K562 (cell line): Measurements from ENCODE around the gene KCTD16. TPM values are rescaled to one million over a fixed set of nuclear protein-coding genes. Genes with fewer than 3 reads are reported as not detected.

Experiments used
- ATAC-seq: fragments of 200-7000 bp; cut with Tn5 transposase; 3 replicates; pipeline ENCODE4 v1.9.1; 2020; ENCODE audit warnings: moderate library complexity
- BruUV-seq: library from RNA; stranded (reverse); fragments of 400-500 nt; replicated peaks from 2 replicates; lab custom pipeline; 2021; lab: Mats Ljungman, UMichigan
- CTCF ChIA-PET: fragments of 300-600 bp; formaldehyde crosslinking; extraction: SDS; loops from one replicate; lab custom pipeline; 2021; ENCODE audit warnings: low intra/inter-chr PET ratio; lab: Yijun Ruan, JAX
- POLR2A ChIA-PET: fragments of 300-600, 350-650 bp; sonication (Branson Sonifier 250); formaldehyde crosslinking; extraction: SDS; loops from one replicate; lab custom pipeline; 2021; ENCODE audit warnings: antibody characterized with exemption, inconsistent platforms; lab: Yijun Ruan, JAX
- DNase-seq, 4 experiments: peaks; one replicate each; pipeline versions ENCODE4 v3.0.0 to v3.0.0-alpha.2; 2011 to 2018; ENCODE audit warnings: low spot score in 3 of 4, mixed read lengths in 3 of 4; ENCODE audit errors: extremely low read depth in 1 of 4
- FAIRE-seq: peaks from 2 replicates; lab custom pipeline; 2011; peaks lifted over from hg19 to GRCh38; lab: Jason Lieb, UNC
- H2AFZ ChIP-seq: 2 replicates; pipeline ENCODE4 v1.6.0; 2011; ENCODE audit warnings: low read depth, low read length, control low read depth, inconsistent platforms
- H3K27ac ChIP-seq: fragments of 200-600 bp; 3 replicates; pipeline ENCODE4 v1.8.0; 2011; ENCODE audit warnings: low read depth, mild to moderate bottlenecking, control low read depth, inconsistent platforms, low read length, moderate library complexity, mixed read lengths; ENCODE audit errors: extremely low read depth
- H3K27me3 ChIP-seq, 2 experiments: fragments of 300-600 bp in 1 of 2; 2 replicates in 1 of 2; 3 replicates in 1 of 2; pipeline versions ENCODE4 v1.6.0 to v1.8.0; 2011; ENCODE audit warnings: inconsistent platforms in 2 of 2, low read length in 2 of 2, mild to moderate bottlenecking in 1 of 2, mixed read lengths in 1 of 2, moderate library complexity in 1 of 2; ENCODE audit not compliant: control insufficient read depth in 2 of 2, insufficient read depth in 2 of 2
- H3K36me3 ChIP-seq: fragments of 300-600 bp; 3 replicates; pipeline ENCODE4 v1.8.0; 2011; ENCODE audit warnings: mild to moderate bottlenecking, low read length, inconsistent platforms; ENCODE audit not compliant: control insufficient read depth, insufficient read depth
- H3K4me1 ChIP-seq, 2 experiments: fragments of 200-600 bp in 1 of 2; replicated peaks in 1 of 2; 2 replicates in 1 of 2; 3 replicates in 1 of 2; pipeline versions ENCODE4 v1.5.1 to v1.8.0; 2011; ENCODE audit warnings: inconsistent platforms in 2 of 2, low read length in 2 of 2, mild to moderate bottlenecking in 1 of 2, mixed read lengths in 1 of 2, moderate library complexity in 1 of 2; ENCODE audit not compliant: control insufficient read depth in 2 of 2, insufficient read depth in 2 of 2
- H3K4me2 ChIP-seq: 2 replicates; pipeline ENCODE4 v1.6.1; 2011; ENCODE audit warnings: low read length, control low read depth, inconsistent platforms, mixed read lengths; ENCODE audit not compliant: insufficient read depth
- H3K4me3 ChIP-seq: fragments of 200-600 bp; sonication (generic), shearing (Covaris generic); 2 replicates; pipeline ENCODE4 v1.5.1; 2016; ENCODE audit warnings: control low read depth, inconsistent platforms
- H3K79me2 ChIP-seq: fragments of 200-600 bp; 3 replicates; pipeline ENCODE4 v1.8.0; 2011; ENCODE audit warnings: low read length, inconsistent platforms; ENCODE audit not compliant: control insufficient read depth, insufficient read depth
- H3K9ac ChIP-seq, 2 experiments: 2 replicates each; pipeline versions ENCODE4 v1.6.0 to v1.6.1; 2011; ENCODE audit warnings: low read depth in 2 of 2, low read length in 2 of 2, control low read depth in 1 of 2, inconsistent platforms in 1 of 2, mild to moderate bottlenecking in 1 of 2, mixed read lengths in 1 of 2; ENCODE audit not compliant: insufficient read depth in 1 of 2
- H3K9me1 ChIP-seq: one replicate; pipeline ENCODE4 v1.6.0; 2011; ENCODE audit warnings: inconsistent platforms, mild to moderate bottlenecking, low read length, moderate library complexity; ENCODE audit not compliant: control insufficient read depth, insufficient read depth
- H3K9me3 ChIP-seq: replicated peaks from 2 replicates; pipeline ENCODE4 v1.5.1; 2011; ENCODE audit warnings: low read depth, low read length, inconsistent platforms; ENCODE audit not compliant: control insufficient read depth, insufficient read depth
- H4K20me1 ChIP-seq: replicated peaks from 2 replicates; pipeline ENCODE4 v1.6.1; 2011; ENCODE audit warnings: low read length, inconsistent platforms, mixed read lengths; ENCODE audit not compliant: control insufficient read depth, insufficient read depth
- DDX20 ChIP-seq: fragments of 450-650 bp; IDR thresholded peaks from 2 replicates; pipeline ENCODE4 v1.6.1; 2016; ENCODE audit warnings: missing genetic modification characterization, low read depth, mild to moderate bottlenecking, missing compliant biosample characterization, moderate library complexity
- FOXK2 ChIP-seq, 2 experiments: fragments of 450-650 bp; IDR thresholded peaks in 1 of 2; conservative IDR thresholded peaks in 1 of 2; 2 replicates each; pipeline ENCODE4 v1.6.1; 2016; ENCODE audit warnings: low read depth in 2 of 2, mild to moderate bottlenecking in 1 of 2
- GATA2 ChIP-seq: sonication (generic); formaldehyde crosslinking; IDR thresholded peaks from 2 replicates; pipeline ENCODE4 v1.4.0; 2020; ENCODE audit warnings: mild to moderate bottlenecking, missing genetic modification reagents
- MAFF ChIP-seq: IDR thresholded peaks from 2 replicates; pipeline ENCODE4 v1.6.1; 2012; ENCODE audit warnings: low read length, improper control_type of control experiment
- NFRKB ChIP-seq: fragments of 450-650 bp; IDR thresholded peaks from 2 replicates; pipeline ENCODE4 v1.6.1; 2016; ENCODE audit warnings: low read depth
- POU5F1 ChIP-seq: fragments of 150-350 bp; IDR thresholded peaks from 2 replicates; pipeline ENCODE4 v1.6.1; 2014; ENCODE audit warnings: borderline replicate concordance, low read length, low read depth, mild to moderate bottlenecking; ENCODE audit not compliant: partially characterized antibody
- SAFB ChIP-seq: fragments of 200-400 bp; formaldehyde crosslinking; IDR thresholded peaks from 2 replicates; pipeline ENCODE4 v1.6.1; 2017; ENCODE audit warnings: low read depth, low read length, borderline replicate concordance
- TAF15 ChIP-seq: fragments of 200-400 bp; formaldehyde crosslinking; IDR thresholded peaks from 2 replicates; pipeline ENCODE4 v1.6.1; 2017; ENCODE audit warnings: mild to moderate bottlenecking, low read depth, low read length, moderate library complexity
- TEAD4 ChIP-seq, 2 experiments: sonication (generic) in 1 of 2; formaldehyde crosslinking in 1 of 2; IDR thresholded peaks; 2 replicates each; pipeline versions ENCODE4 v1.6.1 to v1.8.0; 2012 to 2022; ENCODE audit warnings: borderline replicate concordance in 1 of 2, inconsistent platforms in 1 of 2, low read length in 1 of 2, mild to moderate bottlenecking in 1 of 2, missing genetic modification reagents in 1 of 2
- USF1 ChIP-seq: sonication (generic); formaldehyde crosslinking; IDR thresholded peaks from 2 replicates; pipeline ENCODE4 v1.9.0; 2022; ENCODE audit warnings: mild to moderate bottlenecking, missing genetic modification reagents
- ZNF263 ChIP-seq: sonication (generic); formaldehyde crosslinking; IDR thresholded peaks from 2 replicates; pipeline ENCODE4 v1.8.0; 2022; ENCODE audit warnings: mild to moderate bottlenecking, missing genetic modification reagents, borderline replicate concordance
- ZNF77 ChIP-seq: fragments of 250-450 bp; sonication (Bioruptor Pico); IDR thresholded peaks from 2 replicates; pipeline ENCODE4 v1.5.0; 2020
- WGBS: fragments of 100-300 bp; shearing (Covaris generic); methylation state at CpG from one replicate; pipeline ENCODE4 v1.1.6; 2016; ENCODE audit warnings: low coverage, mixed read lengths; ENCODE audit not compliant: insufficient coverage; ENCODE audit errors: missing lambda C conversion rate; 5-methylcytosine and 5-hydroxymethylcytosine counted together
- in situ Hi-C: fragments of 300-500 bp; cut with MboI; formaldehyde crosslinking; loops from 4 replicates; pipeline ENCODE4 v1.15.0; 2018; ENCODE audit warnings: inconsistent platforms, mixed read lengths
- intact Hi-C: fragments of 100-400 bp; cut with micrococcal nuclease; formaldehyde crosslinking; loops from 2 replicates; pipeline ENCODE4 v1.14.2; 2022
- polyA plus RNA-seq, 8 experiments: library from polyadenylated mRNA; depleted of rRNA in 4 of 8; stranded (reverse) in 5 of 8; unstranded in 3 of 8; fragments of >200 nt; fragmentation: Nextera tagmentation in 2 of 8; fragmentation: Illumina TruSeq in 1 of 8; extraction: Ambion mirVana in 2 of 8; extraction: Trizol in 1 of 8; gene quantifications; 2 replicates each; pipeline versions ENCODE4 v1.2.1 to v1.2.3, GENCODE V29; 2011 to 2014; ENCODE audit warnings: inconsistent platforms in 1 of 8, missing spikeins in 1 of 8
- total RNA-seq, 7 experiments: library from RNA; depleted of rRNA in 6 of 7; stranded (reverse); fragments of >200 nt in 6 of 7; fragmentation: Illumina TruSeq in 2 of 7; extraction: Trizol in 2 of 7; gene quantifications; 2 replicates each; pipeline versions ENCODE4 v1.2.1 to v1.2.3, GENCODE V29; 2011 to 2021; ENCODE audit warnings: low replicate concordance in 1 of 7
- TF ChIP-seq, protein P1 (sequence below): sonication (generic); IDR thresholded peaks from 2 replicates; pipeline ENCODE4 v1.6.1; 2016

Gene KCTD16
- total and polyA plus RNA-seq, 9 of the 15 experiments (the other 6 are each of a cell fraction or from before 2014, with no cell fraction given) = 0.04 TPM; not detected in 8

DNA sequence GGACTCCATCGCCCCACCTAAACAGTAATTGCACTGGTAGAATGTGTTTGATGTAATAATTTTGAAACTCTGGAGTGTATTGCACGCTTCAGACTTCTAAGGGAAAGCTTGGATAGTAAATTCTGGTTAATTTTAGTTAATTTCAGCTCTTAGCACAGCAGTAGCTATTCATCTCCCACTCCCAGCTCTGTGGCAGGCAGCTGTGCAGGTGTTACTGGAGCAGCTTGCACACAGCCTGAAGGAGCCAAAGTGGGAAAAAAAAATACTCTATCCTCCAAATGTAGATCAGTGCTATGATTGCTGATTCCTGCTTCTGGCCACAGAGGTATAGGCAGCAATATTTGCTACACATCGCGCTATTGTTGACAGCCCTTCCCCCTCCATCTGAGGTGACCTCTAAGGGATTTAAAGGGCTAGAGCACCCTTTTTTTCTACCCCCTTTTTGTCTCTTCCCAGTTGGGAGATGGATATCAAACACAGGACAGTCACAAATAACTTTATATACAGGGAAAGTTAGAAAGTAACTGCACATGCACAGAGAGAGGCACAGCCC lies 97.4 kb downstream of the KCTD16 start:
- Histone ChIP-seq H3K4me3 (no peak overlapping the region), H3K4me1 (no peaks in the 10 kb centered on the region), H4K20me1 (no peaks in the 10 kb centered on the region), H3K9ac (no peak overlapping the region), H3K9me3 (no peaks in the 10 kb centered on the region), H3K4me2 (no peak overlapping the region), H3K36me3 (no peaks in the 10 kb centered on the region), H3K27me3 (no peaks in the 10 kb centered on the region), H3K9me1 (no peaks in the 10 kb centered on the region), H3K27ac (no peak overlapping the region), H3K79me2 (no peaks in the 10 kb centered on the region), H2AFZ (no peak overlapping the region)
- ChIA-PET POLR2A (no interaction called here), CTCF (no interaction called here)
- no peak for ATAC-seq
- DNase-seq = no peak
- in situ Hi-C loops (no loop called here), intact Hi-C loops (no loop called here)
- BruUV-seq = no TSS peak
- TF ChIP-seq, protein P1, sequence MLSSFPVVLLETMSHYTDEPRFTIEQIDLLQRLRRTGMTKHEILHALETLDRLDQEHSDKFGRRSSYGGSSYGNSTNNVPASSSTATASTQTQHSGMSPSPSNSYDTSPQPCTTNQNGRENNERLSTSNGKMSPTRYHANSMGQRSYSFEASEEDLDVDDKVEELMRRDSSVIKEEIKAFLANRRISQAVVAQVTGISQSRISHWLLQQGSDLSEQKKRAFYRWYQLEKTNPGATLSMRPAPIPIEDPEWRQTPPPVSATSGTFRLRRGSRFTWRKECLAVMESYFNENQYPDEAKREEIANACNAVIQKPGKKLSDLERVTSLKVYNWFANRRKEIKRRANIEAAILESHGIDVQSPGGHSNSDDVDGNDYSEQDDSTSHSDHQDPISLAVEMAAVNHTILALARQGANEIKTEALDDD = no peak
- TF ChIP-seq ZNF263 (no peak), TAF15 (no peak), NFRKB (no peak), DDX20 (tag) (no peak), TEAD4 (IDR thresholded peaks at IDR 0.05; ENCODE audit: low read length) (no peak), TEAD4 (CRISPR knock-in tag; IDR thresholded peaks at IDR 0.05; ENCODE audit: borderline replicate concordance) (no peak), GATA2 (CRISPR knock-in tag) (no peak), USF1 (CRISPR knock-in tag) (no peak), ZNF77 (CRISPR knock-in tag) (no peak), POU5F1 (no peak), SAFB (no peak), MAFF (no peak), FOXK2 (conservative IDR thresholded peaks at IDR 0.05 in 1 of 2, IDR thresholded peaks at IDR 0.05 in 1 of 2; ENCODE audit: low read depth in 2 of 2) (no peak)
- 0% methylated on average over 4 of the region's 4 CpGs for WGBS
- FAIRE-seq = no peak
